Daoy (cell line): ENCODE data around the gene DMRT1. TPM values are rescaled to one million over a fixed set of nuclear protein-coding genes. Genes with fewer than 3 reads are reported as not detected.
A peak's percentile ranks its signal among the peaks of the same experiment; 100 is the strongest.
"Not testable (repeated sequence)": the region's sequence is repeated elsewhere in the genome, so short reads cannot be mapped to it uniquely, and the experiment has no call there.

Experiments used
- DNase-seq: peaks from one replicate; pipeline ENCODE4 v3.0.0-alpha.2; 2015; ENCODE audit warnings: low read depth
- total RNA-seq: library from RNA; depleted of rRNA; stranded (reverse); fragments of >200 nt; shearing (Covaris generic); gene quantifications from 2 replicates; pipeline ENCODE4 v1.2.3, GENCODE V29; 2014

The DMRT1 gene
- total RNA-seq, 1 experiment from 2014 or later = 0.46 TPM

DNA sequence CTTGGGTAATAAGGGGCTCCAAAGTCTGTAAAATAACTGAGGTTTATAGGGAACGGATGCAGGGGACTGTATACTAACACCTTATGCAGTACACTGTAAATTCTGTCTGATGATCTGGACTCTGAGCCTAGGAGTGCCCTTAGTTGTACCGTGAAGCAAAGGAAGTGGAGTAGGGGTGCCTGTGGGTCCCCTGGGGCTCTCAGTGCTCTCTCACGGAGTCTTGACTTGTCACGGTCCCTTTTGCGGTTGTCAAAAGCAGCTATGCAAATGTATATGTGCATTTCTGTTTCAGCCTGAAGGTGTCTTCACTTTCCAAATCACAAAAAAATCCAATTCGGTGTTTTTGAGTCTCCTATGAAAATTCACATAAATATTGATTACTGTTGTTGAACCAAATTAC, 17.8 kb downstream of the DMRT1 start:
- no peak for DNase-seq

DNA sequence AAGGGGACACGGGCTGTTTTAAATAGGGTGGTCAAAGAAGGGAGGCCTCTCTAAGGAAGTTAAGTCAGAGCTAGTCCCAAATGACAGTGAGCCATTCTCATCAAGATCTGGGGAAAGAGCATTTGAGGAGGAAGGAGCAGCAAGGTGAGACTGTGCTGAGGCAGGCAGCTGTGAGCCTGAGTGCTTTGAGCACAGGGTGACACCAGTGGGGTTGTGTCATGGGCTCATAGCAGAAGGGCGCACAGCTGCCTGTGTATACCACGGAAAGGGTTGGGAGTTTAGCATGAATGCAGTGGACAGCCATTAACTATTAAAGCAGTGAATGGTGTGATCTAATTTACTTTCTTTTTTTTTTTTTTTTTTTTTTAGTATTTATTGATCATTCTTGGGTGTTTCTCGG, 19.2 kb downstream of the DMRT1 start:
- DNase-seq = no peak

DNA sequence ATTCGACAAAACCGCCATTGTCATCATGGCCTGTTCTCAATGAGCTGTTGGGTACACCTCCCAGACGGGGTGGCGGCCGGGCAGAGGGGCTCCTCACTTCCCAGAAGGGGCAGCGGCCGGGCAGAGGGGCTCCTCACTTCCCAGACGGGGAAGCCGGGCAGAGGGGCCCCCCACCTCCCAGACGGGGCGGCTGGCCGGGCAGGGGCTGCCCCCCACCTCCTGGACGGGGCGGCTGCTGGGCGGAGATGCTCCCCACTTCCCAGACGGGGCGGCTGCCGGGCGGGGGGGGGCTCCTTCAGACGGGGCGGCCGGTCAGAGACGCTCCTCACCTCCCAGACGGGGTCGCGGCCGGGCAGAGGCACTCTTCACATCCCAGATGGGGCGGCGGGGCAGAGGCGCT, 20.0 kb downstream of the DMRT1 start:
- DNase-seq = not testable (repeated sequence)

DNA sequence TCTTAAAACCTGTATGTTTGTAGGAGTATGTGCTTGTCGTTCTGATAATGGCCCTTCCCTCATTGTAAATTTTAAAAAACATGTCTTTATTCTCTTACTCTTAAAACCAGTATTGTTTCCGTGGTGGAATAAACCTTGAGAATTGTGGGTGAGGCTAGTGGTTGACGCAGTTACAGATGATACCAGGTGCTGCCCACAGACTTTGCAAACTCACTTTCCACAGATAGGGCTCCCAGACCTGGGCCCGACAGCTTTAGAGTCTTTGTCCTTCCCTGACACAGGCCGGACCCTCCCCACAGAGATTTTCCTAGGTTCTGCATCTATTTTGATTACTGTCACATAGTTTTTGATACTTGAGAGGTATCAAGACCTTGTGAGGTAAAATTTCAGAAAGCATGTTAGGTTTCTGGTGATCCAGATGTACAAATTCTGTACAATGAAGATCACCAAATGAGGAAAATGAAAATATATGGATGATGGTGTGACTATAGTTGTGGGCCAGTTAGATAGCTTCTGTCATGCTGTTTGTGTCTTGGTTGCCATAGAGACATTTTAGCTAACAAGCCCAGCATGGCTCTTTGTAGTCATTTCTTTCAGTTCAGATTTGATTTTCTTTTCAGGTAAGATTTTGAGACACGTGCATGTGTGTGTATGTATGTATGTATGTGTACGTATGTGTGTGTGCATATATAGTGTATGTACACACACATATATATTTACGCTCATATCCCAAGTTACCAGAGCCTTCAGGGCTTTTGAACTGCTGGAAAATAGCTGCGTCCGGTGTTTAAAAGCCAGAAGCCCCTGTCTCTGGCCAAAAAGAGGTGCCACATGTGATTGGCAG, 33.8 kb downstream of the DMRT1 start:
- no peak for DNase-seq

DNA sequence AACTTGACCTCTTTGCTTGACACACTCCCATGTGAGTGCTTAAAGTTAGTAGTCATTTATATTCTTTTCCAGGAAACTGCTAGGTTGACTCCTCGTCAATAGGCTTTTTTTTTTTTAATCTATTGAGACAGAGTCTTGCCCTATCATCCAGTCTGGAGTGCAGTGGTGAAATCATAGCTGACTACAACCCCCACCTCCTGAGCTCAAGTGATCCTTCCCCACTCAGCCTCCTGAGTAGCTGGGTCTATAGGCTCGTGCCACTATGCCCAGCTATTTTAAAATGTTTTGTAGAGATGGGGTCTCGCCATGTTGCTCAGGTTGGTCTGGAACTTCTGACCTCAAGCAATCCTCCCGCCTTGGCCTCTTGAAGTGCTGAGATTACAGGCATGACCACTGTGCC, 34.9 kb downstream of the DMRT1 start:
- no peak for DNase-seq

DNA sequence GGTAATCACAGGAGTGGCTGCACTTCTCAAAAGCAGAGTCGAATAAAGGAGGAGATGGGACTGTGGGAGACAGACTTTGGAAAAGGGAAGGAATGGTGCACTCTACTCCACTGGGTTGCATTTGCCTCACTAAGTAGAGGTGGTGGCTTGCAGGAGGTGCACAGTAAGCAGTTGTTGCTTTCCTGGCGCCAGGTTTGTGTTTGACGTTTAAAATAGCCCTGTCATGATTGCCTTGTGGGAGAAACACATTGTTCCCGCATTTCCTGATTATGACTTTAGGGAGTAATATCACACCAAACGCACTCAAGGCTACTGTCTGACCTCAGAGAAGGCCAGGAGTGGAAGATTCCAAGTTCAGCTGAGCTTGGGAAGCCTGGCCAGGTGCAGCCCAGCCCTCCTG, 36.7 kb downstream of the DMRT1 start:
- no peak for DNase-seq

DNA sequence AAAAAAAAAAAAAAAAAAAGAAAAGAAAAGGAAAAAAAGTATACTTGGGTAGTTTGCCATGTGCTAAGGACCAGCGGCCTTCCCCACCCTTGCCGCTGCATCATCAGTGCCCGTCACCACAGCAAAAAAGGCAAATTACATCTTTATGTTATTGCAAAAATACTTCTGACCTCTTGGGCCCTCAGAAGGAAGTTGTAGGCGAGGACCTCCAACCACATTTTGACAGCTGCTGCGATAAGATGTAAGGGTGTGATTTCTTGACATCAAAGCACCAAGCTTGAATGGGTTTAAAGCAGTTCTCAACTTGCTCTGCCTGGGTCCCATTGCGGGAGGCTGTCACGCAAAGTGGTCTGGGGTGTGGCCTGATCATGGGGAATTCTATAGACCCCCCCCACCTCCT, 39.2 kb downstream of the DMRT1 start:
- DNase-seq = no peak

DNA sequence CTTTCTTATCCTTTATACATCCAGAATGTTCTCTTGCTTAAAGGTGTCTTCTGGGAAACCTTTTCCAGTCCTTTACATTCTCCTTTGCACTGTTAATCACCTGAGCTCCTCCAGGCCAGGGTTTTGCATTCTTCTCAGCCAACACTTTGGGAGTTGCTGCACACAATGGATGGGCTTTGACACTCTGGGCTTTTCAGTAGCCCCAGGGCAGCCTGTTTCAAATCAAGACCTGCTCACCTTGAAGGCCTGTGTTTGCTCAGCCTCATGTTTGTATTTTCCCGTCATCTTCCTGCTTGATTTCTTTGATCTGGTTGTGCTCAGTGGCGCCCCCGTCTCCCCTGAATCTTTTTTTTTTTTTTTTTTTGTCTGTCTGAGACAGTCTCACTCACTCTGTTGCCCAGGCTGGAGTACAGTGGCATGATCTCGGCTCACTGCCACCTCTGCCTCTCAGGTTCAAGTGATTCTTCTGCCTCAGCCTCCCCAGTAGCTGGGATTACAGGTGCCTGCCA, 41.0 kb downstream of the DMRT1 start:
- no peak for DNase-seq

DNA sequence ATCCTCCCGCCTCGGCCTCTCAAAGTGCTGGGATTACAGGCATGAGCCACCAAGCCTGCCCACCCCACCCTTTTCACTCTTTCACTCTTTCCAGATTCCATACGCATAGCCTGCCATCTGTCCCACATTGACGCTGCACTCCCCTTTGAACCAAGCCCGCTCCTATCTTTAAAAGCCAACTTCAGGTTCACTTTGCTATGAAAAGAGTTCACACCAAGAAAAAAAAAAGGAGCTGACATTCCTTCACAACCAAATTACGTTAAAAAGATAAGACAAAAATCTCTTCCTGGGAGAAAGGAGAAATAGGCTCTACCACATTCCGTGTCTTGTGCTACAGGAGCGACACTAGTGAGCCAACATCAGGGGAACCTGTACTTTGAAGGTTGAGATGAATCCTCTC, 41.5 kb downstream of the DMRT1 start:
- DNase-seq = no peak

DNA sequence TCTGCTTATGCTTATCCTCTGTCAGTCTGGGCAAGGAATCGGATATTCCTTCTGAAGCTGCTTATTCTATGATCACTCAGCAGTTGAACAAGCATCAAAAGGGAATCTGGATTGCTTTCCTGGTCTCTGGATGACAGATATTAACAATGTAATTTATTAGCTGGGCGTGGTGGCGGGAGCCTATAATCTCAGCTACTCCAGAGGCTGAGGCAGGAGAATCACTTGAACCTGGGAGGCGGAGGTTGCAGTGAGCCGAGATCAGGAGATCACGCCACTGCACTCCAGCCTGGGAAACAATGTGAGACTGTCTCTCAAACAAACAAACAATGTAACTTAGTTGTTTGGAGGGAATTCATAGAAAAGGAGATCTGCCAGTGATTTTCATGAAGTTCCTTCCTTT, 45.4 kb downstream of the DMRT1 start:
- DNase-seq = no peak

DNA sequence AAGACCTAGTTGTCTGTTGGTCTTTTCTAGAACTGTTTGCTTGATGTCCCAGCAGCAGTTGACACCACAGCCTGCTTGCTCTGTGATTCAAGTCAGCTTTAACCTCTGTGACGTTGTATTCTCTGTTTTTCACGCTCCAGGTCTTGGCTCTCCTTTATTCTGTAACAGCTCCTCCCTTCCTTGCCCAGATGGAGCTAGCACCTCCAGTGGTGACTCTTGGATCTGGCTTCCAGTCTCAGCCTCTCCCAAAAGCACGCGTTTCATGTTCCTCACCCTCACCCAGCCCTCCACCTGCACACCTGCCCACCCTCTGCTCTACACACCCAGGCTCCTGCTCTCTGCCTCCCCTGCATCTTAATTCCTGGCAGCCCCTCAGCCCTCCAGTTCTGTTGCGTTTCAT, 50.6 kb downstream of the DMRT1 start:
- DNase-seq = no peak

DNA sequence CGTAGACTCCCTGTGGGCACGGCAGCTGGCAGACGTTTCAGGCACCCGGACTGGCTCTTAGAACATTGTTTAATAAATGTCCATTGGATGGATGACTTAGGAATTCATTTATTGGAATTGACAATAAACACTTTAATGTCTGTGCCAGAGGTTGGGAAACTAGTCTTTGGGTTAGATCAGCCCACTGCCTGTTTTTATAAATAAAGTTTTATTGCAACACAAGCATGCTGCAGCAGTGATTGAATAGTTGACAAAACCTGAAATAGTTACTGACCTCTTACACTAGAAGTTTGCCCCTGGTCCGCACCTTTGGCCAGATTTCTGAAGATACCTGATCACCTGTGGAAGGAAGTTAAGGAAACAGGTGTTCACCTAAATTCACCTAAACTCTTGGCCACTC, 51.6 kb downstream of the DMRT1 start:
- DNase-seq = no peak

DNA sequence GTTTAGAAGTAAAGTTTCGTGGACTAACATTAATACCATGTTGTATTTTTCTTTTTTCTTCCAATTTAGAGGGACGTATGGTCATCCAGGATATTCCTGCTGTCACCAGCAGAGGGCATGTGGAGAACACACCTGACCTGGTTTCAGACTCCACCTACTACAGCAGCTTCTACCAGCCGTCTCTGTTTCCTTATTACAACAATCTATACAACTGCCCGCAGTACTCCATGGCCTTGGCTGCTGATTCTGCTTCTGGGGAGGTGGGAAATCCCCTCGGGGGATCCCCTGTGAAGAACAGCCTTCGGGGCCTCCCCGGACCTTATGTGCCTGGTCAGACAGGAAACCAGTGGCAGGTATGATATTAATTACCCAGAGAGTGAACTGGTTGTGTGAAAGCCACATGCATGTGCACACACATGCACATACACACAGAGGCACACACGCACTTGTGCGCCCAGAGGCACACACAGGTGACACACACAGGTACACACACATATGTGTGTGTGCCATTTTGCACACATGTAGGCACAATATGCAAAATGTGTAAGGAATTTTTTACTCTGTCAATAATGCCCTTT, 52.4 kb downstream of the DMRT1 start:
- peak; percentile 82 for DNase-seq

DNA sequence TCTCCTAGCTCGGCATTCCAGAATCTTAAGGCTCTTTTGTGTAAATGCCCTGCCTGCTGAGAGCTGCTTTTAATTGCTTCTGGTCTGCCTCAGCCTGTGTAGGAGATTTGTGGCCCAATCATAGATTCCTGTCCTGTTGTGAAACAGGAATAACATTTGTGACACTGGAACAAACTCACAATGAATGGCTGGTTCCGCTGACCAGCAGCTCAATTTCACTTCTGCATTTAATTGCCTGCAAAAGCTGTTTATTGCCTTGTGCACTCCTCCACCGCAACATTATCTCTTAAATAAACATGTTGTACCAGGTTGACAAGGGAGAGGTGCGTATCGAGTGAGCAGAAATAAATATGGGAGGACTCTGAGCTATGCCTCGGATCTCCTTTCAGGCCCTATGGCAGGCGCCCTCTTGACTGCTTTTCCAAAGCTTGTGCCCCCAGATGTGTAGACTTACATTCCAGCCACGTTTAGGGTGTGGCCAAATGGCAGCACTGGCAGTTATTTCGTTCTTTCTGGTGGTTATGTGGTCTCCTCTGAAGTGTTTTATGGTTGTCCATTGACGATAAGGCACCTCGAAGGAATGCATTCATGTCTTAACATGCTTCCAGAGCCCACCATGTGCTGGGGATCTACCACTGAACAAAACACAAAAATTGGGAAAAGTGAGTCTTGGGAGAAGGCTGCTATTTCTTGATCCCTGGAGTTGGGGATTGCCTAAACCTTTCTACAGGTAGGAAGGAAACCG, 58.1 kb downstream of the DMRT1 start:
- peak; percentile 78 for DNase-seq

DNA sequence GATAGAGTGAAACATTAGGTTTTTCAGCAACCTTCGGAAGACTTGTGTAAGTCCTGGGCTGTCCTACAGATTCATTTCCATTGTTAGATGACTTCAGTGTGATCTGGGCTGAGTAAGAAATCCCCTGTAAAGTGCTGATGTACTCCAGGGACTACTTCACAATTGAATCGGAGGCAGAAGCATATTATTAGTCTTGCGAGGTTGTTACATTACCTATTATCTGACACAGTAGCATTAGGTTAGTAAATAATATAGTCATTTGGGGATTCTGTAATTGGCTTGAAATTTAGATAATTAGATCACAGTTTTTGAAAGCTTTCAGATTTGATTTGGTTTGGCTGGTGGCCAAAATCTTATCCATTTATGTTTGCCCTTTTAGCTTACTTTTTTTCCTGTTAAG, 62.4 kb downstream of the DMRT1 start:
- DNase-seq = no peak

DNA sequence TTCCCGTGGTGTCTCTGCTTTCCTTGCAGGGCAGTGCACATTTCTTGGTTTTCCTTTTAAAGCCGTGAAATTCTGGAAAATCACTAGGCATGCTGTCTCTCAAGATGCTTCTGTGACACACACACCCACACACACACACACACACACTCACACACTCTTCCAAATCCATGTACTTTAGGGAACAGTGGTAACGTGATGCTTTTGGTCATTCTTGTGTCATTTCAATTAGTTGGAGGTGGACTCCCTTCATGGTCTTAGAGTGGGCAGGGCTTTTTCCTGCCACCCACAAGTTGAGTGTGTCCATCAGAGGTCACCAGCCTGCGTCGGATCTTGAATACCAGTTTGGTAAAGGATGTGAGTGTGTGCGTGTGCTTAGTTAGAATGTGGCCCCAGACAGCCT, 64.4 kb downstream of the DMRT1 start:
- no peak for DNase-seq

DNA sequence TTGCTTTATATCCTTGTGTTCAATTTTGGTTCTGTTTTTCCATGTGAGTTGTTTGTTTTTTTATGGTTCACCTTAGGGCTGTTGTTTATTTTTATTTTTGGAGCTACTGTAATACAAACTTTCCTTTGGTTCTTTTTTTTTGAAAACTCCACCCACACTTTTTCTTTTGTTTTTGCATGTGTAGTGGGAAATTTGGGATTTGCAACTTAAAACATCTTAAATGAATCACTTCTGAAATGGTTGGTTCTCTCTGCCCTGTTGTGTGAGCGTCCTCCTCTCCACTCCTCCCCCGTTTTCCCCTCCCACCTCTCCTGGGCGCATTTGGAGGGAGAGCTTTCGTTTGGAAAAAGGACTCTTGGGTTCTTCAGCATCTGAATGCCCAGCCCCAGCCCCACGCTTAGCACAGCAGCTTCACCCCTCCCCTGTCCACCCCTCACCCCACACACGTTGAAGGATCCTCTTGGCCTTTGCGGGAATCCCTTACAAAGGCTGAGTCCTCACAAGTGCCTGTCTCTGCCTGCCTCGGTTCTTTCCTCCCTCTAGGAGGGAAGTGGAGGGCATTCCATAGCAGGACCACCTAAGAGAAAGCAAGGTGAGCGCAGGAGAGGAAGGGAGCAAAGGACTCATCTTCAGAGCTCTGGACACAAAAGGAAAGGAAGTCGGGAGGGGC, 67.2 kb downstream of the DMRT1 start:
- DNase-seq = no peak

DNA sequence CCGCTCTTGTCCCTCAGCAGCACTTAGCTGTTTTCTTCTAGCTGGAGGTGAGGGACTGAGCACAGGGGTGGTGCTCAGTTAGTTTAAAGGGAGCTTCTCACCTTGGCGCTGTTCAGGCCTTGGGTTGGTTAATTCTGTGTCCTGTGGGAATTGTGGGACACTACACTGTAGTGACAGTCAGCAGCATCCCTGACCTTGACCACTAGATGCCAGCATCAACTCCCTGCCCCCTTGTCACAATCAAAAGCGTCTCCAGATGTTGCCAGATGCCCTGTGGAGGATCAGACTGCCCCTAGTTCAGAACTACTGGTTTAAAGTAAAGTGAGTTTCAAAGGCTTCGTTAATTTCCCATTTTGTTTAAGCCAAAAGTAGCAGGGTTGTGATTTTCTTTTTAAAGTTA, 69.5 kb downstream of the DMRT1 start:
- DNase-seq = no peak

DNA sequence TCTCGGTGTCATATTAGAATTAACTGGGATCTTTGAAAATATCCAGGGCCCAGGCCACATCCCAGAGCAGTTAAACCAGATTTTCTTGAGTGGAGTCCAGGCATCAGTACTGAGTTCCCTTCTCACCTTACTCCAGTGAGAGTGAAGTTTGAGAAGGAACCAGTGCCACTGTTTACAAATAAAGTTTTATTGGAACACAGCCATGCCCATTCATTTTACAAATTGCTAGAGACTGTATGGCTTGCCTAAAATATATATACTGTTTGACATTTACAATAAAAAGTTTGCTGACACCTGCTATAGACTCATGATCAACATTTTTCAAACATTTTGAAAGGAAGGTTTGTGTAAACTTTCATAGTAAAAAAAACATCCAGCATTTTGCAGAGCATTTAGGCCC, 71.3 kb downstream of the DMRT1 start:
- no peak for DNase-seq

DNA sequence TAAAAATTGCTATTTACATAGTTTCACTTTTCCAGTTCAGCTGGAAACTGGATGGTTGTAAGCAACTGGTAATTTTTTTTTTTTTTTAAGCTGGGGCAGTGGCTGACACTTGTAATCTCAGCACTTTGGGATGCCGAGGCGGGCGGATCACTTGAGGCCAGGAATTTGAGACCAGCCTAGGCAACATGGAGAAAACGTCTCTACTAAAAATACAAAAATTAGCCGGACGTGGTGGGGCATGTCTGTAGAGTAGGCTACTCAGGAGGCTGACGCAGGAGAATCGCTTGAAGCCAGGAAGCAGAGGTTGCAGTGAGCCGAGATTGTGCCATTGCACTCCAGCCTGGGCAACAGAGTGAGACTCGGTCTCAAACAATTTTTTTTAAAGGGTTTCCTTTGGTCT, 72.0 kb downstream of the DMRT1 start:
- not testable (repeated sequence) for DNase-seq

DNA sequence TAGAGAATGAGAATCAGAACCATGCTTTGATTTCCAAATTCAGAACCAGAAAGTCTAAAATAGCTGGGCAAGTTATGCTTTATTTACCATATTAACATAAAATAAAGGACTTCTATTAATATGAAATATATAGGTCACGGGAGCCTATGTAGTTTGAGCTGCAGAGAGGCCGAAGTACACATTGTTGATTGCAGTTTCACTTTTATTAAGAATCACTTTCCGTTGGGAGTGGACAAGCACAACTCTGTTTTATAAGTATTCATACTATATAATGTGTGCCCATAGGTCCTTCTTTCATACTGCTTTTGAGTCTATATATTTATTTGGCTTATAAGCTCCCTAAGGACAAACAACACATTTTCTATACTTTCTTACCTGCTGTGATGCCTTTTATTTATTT, 76.2 kb downstream of the DMRT1 start:
- no peak for DNase-seq

DNA sequence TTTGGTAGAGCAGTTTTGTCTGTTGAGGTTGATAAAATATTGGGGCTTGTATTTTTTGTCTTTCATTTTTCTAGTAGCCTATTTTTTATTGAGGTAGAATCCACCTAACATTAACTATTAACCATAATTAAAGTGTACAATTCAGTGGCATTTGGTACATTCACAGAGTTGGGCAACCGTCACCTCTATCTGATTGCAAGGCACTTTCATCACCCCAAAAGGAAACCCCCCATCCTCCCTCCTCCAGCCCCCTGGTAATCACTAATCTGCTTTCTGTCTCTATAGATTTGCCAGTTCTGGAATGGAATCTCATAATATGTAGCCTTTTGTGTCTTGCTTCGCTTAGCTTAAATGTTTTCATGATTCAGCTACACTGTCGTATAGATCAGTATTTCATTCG, 79.4 kb downstream of the DMRT1 start:
- DNase-seq = no peak
